Urothelium cell line (cell line): ENCODE measurements around the gene SGIP1.

Experiments
- DNase-seq: peaks from one replicate; pipeline ENCODE4 v3.0.0; 2011; ENCODE audit warnings: low spot score, mixed read lengths
- FAIRE-seq: peaks from 2 replicates; lab custom pipeline; 2011; peaks lifted over from hg19 to GRCh38; lab: Jason Lieb, UNC

The SGIP1 gene

GRCh38 chr1:66533804-66534740 is at the start of gene SGIP1:
SGIP1 (plus strand) TSS chr1:66534153; CDS start chr1:66534359, 206 bp downstream.
- no peak for FAIRE-seq

GRCh38 chr1:66489151-66489550 is 44.8 kb upstream of the SGIP1 start:
- DNase-seq: no peak
- FAIRE-seq: no peak

More at GRCh38 chr1:66533804-66534740, at the start of gene SGIP1:
- no peak for DNase-seq

- DNase-seq (no peak), FAIRE-seq (no peak)
Observed at GRCh38 chr1:66489972-66490601, 43.9 kb upstream of the SGIP1 start.

GRCh38 chr1:66490816-66491215 is 43.1 kb upstream of the SGIP1 start:
- FAIRE-seq (no peak), DNase-seq (no peak)

GRCh38 chr1:66492424-66492823 is 41.5 kb upstream of the SGIP1 start:
- FAIRE-seq: no peak

GRCh38 chr1:66493731-66494130 is 40.2 kb upstream of the SGIP1 start:
- DNase-seq: no peak

More at GRCh38 chr1:66492424-66492823, 41.5 kb upstream of the SGIP1 start:
- no peak for DNase-seq

GRCh38 chr1:66494482-66494881 is 39.5 kb upstream of the SGIP1 start:
- DNase-seq (no peak), FAIRE-seq (no peak)

More at GRCh38 chr1:66493731-66494130, 40.2 kb upstream of the SGIP1 start:
- FAIRE-seq: no peak

GRCh38 chr1:66495495-66495894 is 38.5 kb upstream of the SGIP1 start:
- DNase-seq (no peak), FAIRE-seq (no peak)

- DNase-seq (no peak), FAIRE-seq (no peak)
Observed at GRCh38 chr1:66497910-66498309, 36.0 kb upstream of the SGIP1 start.

- DNase-seq: no peak
- FAIRE-seq: no peak
Observed at GRCh38 chr1:66500301-66500700, 33.7 kb upstream of the SGIP1 start.

GRCh38 chr1:66502086-66502485 is 31.9 kb upstream of the SGIP1 start:
- no peak for FAIRE-seq
- DNase-seq: no peak

GRCh38 chr1:66503841-66504470 is 30.0 kb upstream of the SGIP1 start:
- FAIRE-seq: no peak

GRCh38 chr1:66505671-66506392 is 28.1 kb upstream of the SGIP1 start:
- no peak for DNase-seq
- no peak for FAIRE-seq

More at GRCh38 chr1:66503841-66504470, 30.0 kb upstream of the SGIP1 start:
- peak; percentile 31 for DNase-seq

GRCh38 chr1:66506393-66506687 is 27.6 kb upstream of the SGIP1 start:
- DNase-seq (no peak), FAIRE-seq (no peak)

GRCh38 chr1:66506991-66507390 is 27.0 kb upstream of the SGIP1 start:
- DNase-seq (no peak), FAIRE-seq (no peak)

GRCh38 chr1:66510407-66510806 is 23.5 kb upstream of the SGIP1 start:
- DNase-seq (no peak), FAIRE-seq (no peak)

- no peak for FAIRE-seq
Observed at GRCh38 chr1:66511118-66511517, 22.8 kb upstream of the SGIP1 start.

GRCh38 chr1:66517959-66518358 is 16.0 kb upstream of the SGIP1 start:
- DNase-seq: no peak
- no peak for FAIRE-seq

More at GRCh38 chr1:66511118-66511517, 22.8 kb upstream of the SGIP1 start:
- no peak for DNase-seq

GRCh38 chr1:66518654-66519053 is 15.3 kb upstream of the SGIP1 start:
- DNase-seq: no peak
- FAIRE-seq: no peak

- DNase-seq: no peak
Observed at GRCh38 chr1:66519992-66520391, 14.0 kb upstream of the SGIP1 start.

GRCh38 chr1:66520655-66521054 is 13.3 kb upstream of the SGIP1 start:
- no peak for FAIRE-seq
- no peak for DNase-seq

More at GRCh38 chr1:66519992-66520391, 14.0 kb upstream of the SGIP1 start:
- no peak for FAIRE-seq
